Heart left ventricle (tissue), 13 donors: ENCODE measurements around the gene SOST.

Experiments
- POLR2A ChIP-seq, 2 donors: fragments of 450-650 bp; IDR thresholded peaks; one replicate each; pipeline ENCODE4 v1.6.1; 2017; ENCODE audit warnings: antibody characterized with exemption in 2 of 2, mild to moderate bottlenecking in 2 of 2, moderate library complexity in 2 of 2
- TF ChIP-seq, protein P1 (sequence below), 12 donors: fragments of 200-600 bp; sonication (generic) in 4 of 12; IDR thresholded peaks; one replicate each; pipeline versions ENCODE4 v1.5.0 to v1.8.0; 2018 to 2022; ENCODE audit warnings: antibody characterized with exemption in 12 of 12, mild to moderate bottlenecking in 5 of 12
- donor health status: ischemic (EF 13 %, LVEDD 7.1; RV severe dilation, severe dysfunction).
- donor health status: DM: no; HTN: yes; CAD: no.
- donor health status: DM: no; HTN: no; CAD: no.
- donor health status: ischemic (EF 25% LVEDD 6.9; RV normal size, moderate dysfunction).
- donor health status: ischemic (EF 25% LVEDD 5.7; RV mildly dilated, moderate dysfunction).
- donor health status: ischemic (EF 35%, LVEDD 5.7; RV mildly dilated, moderate dysfunction).
- donor health status: nonischemic (EF 11% LVEDD 7.7; RV severe dilation, severe dysfunction).
- donor health status: DM: yes; HTN: yes; CAD: no.
- donor health status: PGD.
- donor health status: ischemic (EF 29% LVEDD 5.4; RV normal size, mild dysfunction).
- donor health status: nonischemic (EF 23%, LVEDD 6.1; RV moderate dilation, normal function).

DNA sequence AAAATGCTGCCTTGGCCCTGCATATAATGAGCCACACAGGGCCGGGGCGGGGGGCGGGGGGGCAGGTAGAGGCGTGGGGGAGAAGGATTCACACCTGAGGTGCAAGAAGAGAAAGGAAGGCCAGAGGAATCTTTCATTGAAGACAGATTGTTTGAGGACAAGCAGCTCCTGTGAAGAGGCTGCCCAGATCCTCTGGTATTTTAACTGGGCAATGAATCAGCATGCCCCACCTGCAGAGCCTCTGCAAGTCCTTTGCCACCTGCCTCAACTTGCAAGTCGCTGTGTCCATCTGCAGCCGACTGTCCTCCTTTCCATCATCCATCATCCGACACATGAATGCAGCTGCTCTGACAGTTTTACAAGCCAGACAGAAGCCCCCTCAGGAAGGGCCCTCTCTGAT lies 1.2 kb upstream of the SOST start:
- no peak for TF ChIP-seq POLR2A (IDR thresholded peaks at IDR 0.05)
- TF ChIP-seq, protein P1, sequence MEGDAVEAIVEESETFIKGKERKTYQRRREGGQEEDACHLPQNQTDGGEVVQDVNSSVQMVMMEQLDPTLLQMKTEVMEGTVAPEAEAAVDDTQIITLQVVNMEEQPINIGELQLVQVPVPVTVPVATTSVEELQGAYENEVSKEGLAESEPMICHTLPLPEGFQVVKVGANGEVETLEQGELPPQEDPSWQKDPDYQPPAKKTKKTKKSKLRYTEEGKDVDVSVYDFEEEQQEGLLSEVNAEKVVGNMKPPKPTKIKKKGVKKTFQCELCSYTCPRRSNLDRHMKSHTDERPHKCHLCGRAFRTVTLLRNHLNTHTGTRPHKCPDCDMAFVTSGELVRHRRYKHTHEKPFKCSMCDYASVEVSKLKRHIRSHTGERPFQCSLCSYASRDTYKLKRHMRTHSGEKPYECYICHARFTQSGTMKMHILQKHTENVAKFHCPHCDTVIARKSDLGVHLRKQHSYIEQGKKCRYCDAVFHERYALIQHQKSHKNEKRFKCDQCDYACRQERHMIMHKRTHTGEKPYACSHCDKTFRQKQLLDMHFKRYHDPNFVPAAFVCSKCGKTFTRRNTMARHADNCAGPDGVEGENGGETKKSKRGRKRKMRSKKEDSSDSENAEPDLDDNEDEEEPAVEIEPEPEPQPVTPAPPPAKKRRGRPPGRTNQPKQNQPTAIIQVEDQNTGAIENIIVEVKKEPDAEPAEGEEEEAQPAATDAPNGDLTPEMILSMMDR (IDR thresholded peaks at IDR 0.05): no peak
